H1 (cell line): Measurements from ENCODE around the gene IPO13. TPM values are rescaled to one million over a fixed set of nuclear protein-coding genes. Genes with fewer than 3 reads are reported as not detected.

ENCODE experiments used
- CTCF ChIA-PET: fragments of 300-600 bp; sonication (Branson Sonifier 250); formaldehyde crosslinking; loops from one replicate; lab custom pipeline; 2021; ENCODE audit not compliant: partially characterized antibody; lab: Charles Lee
- POLR2A ChIA-PET: fragments of 300-600 bp; sonication (Branson Sonifier 250); formaldehyde crosslinking; loops from one replicate; lab custom pipeline; 2021; ENCODE audit warnings: inconsistent platforms; ENCODE audit not compliant: partially characterized antibody; lab: Charles Lee
- DNase-seq, 2 experiments: peaks; one replicate each; pipeline versions ENCODE4 v3.0.0 to v3.0.0-alpha.2; 2010 to 2022; ENCODE audit warnings: low spot score in 2 of 2, low read depth in 1 of 2, mixed read lengths in 1 of 2
- FAIRE-seq: peaks from 2 replicates; lab custom pipeline; 2011; peaks lifted over from hg19 to GRCh38; lab: Jason Lieb, UNC
- H2AFZ ChIP-seq: 2 replicates; pipeline ENCODE4 v1.8.1; 2012; ENCODE audit warnings: low read length, inconsistent platforms
- H2AK5ac ChIP-seq: 2 replicates; pipeline ENCODE4 v1.6.1; 2013; ENCODE audit warnings: low read depth, low read length
- H2BK120ac ChIP-seq: replicated peaks from 2 replicates; pipeline ENCODE3; 2013; ENCODE audit warnings: low read depth, low read length, inconsistent platforms
- H2BK12ac ChIP-seq: 2 replicates; pipeline ENCODE4 v1.6.1; 2013; ENCODE audit warnings: low read depth, low read length
- H2BK15ac ChIP-seq: 2 replicates; pipeline ENCODE4 v1.6.1; 2013; ENCODE audit warnings: low read length
- H2BK20ac ChIP-seq: 2 replicates; pipeline ENCODE4 v1.6.1; 2013; ENCODE audit warnings: low read length
- H2BK5ac ChIP-seq: 2 replicates; pipeline ENCODE4 v1.6.1; 2013; ENCODE audit warnings: low read depth, low read length
- H3K14ac ChIP-seq: 2 replicates; pipeline ENCODE4 v1.6.1; 2013; ENCODE audit warnings: inconsistent platforms; ENCODE audit not compliant: insufficient read length
- H3K18ac ChIP-seq: 2 replicates; pipeline ENCODE4 v1.6.1; 2013; ENCODE audit warnings: low read length; ENCODE audit errors: extremely low read depth
- H3K23ac ChIP-seq: 2 replicates; pipeline ENCODE4 v1.6.1; 2013; ENCODE audit warnings: inconsistent platforms; ENCODE audit not compliant: insufficient read length
- H3K23me2 ChIP-seq: 2 replicates; pipeline ENCODE4 v1.6.1; 2013; ENCODE audit warnings: low read depth, low read length
- H3K27ac ChIP-seq: 2 replicates; pipeline ENCODE4 v1.6.1; 2011; ENCODE audit warnings: low read depth, low read length, inconsistent platforms
- H3K27me3 ChIP-seq, 4 experiments: replicated peaks in 1 of 4; 1 replicate in 1 of 4; 2 replicates in 3 of 4; pipeline versions ENCODE4 v1.6.1 to v1.8.1; 2011 to 2013; ENCODE audit warnings: low read length in 3 of 4, mild to moderate bottlenecking in 3 of 4, inconsistent platforms in 2 of 4, mixed read lengths in 2 of 4, moderate library complexity in 1 of 4; ENCODE audit not compliant: control insufficient read depth in 3 of 4, insufficient read depth in 3 of 4; ENCODE audit errors: extremely low read depth in 1 of 4
- H3K36me3 ChIP-seq, 4 experiments: 2 replicates each; pipeline versions ENCODE4 v1.6.1 to v1.8.1; 2011 to 2013; ENCODE audit warnings: mild to moderate bottlenecking in 4 of 4, low read length in 3 of 4, moderate library complexity in 2 of 4, control low read depth in 1 of 4, inconsistent platforms in 1 of 4; ENCODE audit not compliant: insufficient read depth in 4 of 4, control insufficient read depth in 2 of 4
- H3K4ac ChIP-seq: replicated peaks from 2 replicates; pipeline ENCODE3; 2013; ENCODE audit warnings: low read length, low read depth, mixed read lengths, inconsistent platforms; ENCODE audit not compliant: insufficient read length
- H3K4me1 ChIP-seq, 4 experiments: replicated peaks in 1 of 4; 1 replicate in 1 of 4; 2 replicates in 3 of 4; pipeline versions ENCODE4 v1.6.1 to v1.8.1; 2011 to 2013; ENCODE audit warnings: low read length in 3 of 4, inconsistent platforms in 2 of 4, mixed read lengths in 1 of 4; ENCODE audit not compliant: insufficient read depth in 4 of 4, control insufficient read depth in 3 of 4
- H3K4me2 ChIP-seq, 2 experiments: 2 replicates each; pipeline versions ENCODE4 v1.6.1 to v1.8.1; 2011 to 2013; ENCODE audit warnings: low read depth in 2 of 2, low read length in 2 of 2, control low read depth in 1 of 2, inconsistent platforms in 1 of 2, mild to moderate bottlenecking in 1 of 2; ENCODE audit not compliant: insufficient read depth in 1 of 2
- H3K4me3 ChIP-seq, 4 experiments: fragments of 200-600, 300-600 bp in 1 of 4; sonication (generic), shearing (Covaris generic), sonication (Bioruptor Twin) in 1 of 4; 2 replicates each; pipeline versions ENCODE4 v1.5.1 to v1.8.1; 2011 to 2016; ENCODE audit warnings: low read length in 4 of 4, low read depth in 3 of 4, control low read depth in 2 of 4, inconsistent platforms in 2 of 4, mild to moderate bottlenecking in 2 of 4, mixed read lengths in 1 of 4, moderate library complexity in 1 of 4; ENCODE audit not compliant: insufficient read depth in 2 of 4; ENCODE audit errors: extremely low read depth in 1 of 4
- H3K56ac ChIP-seq: replicated peaks from 2 replicates; pipeline ENCODE3; 2013; ENCODE audit warnings: low read depth, mild to moderate bottlenecking, mixed read lengths, low read length, inconsistent platforms; ENCODE audit not compliant: insufficient read length
- H3K79me1 ChIP-seq: 2 replicates; pipeline ENCODE4 v1.6.1; 2013; ENCODE audit warnings: low read depth, low read length, control low read depth
- H3K79me2 ChIP-seq, 2 experiments: 2 replicates each; pipeline versions ENCODE4 v1.6.1 to v1.8.1; 2012 to 2013; ENCODE audit warnings: low read length in 2 of 2, mild to moderate bottlenecking in 2 of 2, inconsistent platforms in 1 of 2; ENCODE audit not compliant: insufficient read depth in 2 of 2, control insufficient read depth in 1 of 2
- H3K9ac ChIP-seq, 4 experiments: replicated peaks in 1 of 4; 1 replicate in 1 of 4; 2 replicates in 3 of 4; pipeline versions ENCODE4 v1.6.1 to v1.8.1; 2011 to 2013; ENCODE audit warnings: low read depth in 3 of 4, low read length in 3 of 4, control low read depth in 2 of 4, mild to moderate bottlenecking in 2 of 4, moderate library complexity in 2 of 4, inconsistent platforms in 1 of 4; ENCODE audit errors: extremely low read depth in 1 of 4
- H3K9me3 ChIP-seq, 2 experiments: 2 replicates each; pipeline versions ENCODE4 v1.6.1 to v1.8.1; 2012 to 2013; ENCODE audit warnings: mild to moderate bottlenecking in 2 of 2, moderate library complexity in 2 of 2, control low read depth in 1 of 2, inconsistent platforms in 1 of 2, low read depth in 1 of 2, low read length in 1 of 2, mixed read lengths in 1 of 2; ENCODE audit not compliant: insufficient read depth in 2 of 2
- H4K20me1 ChIP-seq, 2 experiments: replicated peaks in 1 of 2; 2 replicates each; pipeline versions ENCODE3 to v1.8.1; 2011 to 2013; ENCODE audit warnings: inconsistent platforms in 2 of 2, low read length in 2 of 2, mild to moderate bottlenecking in 1 of 2; ENCODE audit not compliant: insufficient read depth in 2 of 2, control insufficient read depth in 1 of 2
- H4K5ac ChIP-seq: 2 replicates; pipeline ENCODE4 v1.6.1; 2013; ENCODE audit warnings: low read length, low read depth, mixed read lengths, inconsistent platforms; ENCODE audit not compliant: insufficient read length
- H4K8ac ChIP-seq: 2 replicates; pipeline ENCODE4 v1.8.0; 2013; ENCODE audit warnings: mild to moderate bottlenecking, moderate library complexity, low read length, inconsistent platforms; ENCODE audit not compliant: insufficient read depth; ENCODE audit errors: extremely low read depth
- H4K91ac ChIP-seq: replicated peaks from 2 replicates; pipeline ENCODE3; 2013; ENCODE audit warnings: low read length, mixed read lengths, inconsistent platforms; ENCODE audit not compliant: insufficient read length
- CTBP2 ChIP-seq: IDR thresholded peaks from 2 replicates; pipeline ENCODE4 v1.7.0; 2011; ENCODE audit warnings: borderline replicate concordance, mild to moderate bottlenecking, moderate library complexity, mixed read lengths, low read length; ENCODE audit not compliant: insufficient read depth, insufficient read length
- JUN ChIP-seq: IDR thresholded peaks from 2 replicates; pipeline ENCODE4 v1.6.1; 2011; ENCODE audit warnings: low read depth, mild to moderate bottlenecking, improper control_type of control experiment, low read length
- WGBS, 2 experiments: shearing (Covaris generic) in 1 of 2; methylation state at CpG; one replicate each; pipeline versions ENCODE4 v1.1.6 to v1.1.7; 2013 to 2015; ENCODE audit warnings: low lambda C conversion rate in 2 of 2, mixed read lengths in 2 of 2, inconsistent platforms in 1 of 2, low coverage in 1 of 2, missing lambda C conversion rate in 1 of 2; ENCODE audit not compliant: insufficient replicate concordance in 2 of 2, insufficient coverage in 1 of 2, insufficient read length in 1 of 2; ENCODE audit errors: extremely low coverage in 1 of 2, missing lambda C conversion rate in 1 of 2; 5-methylcytosine and 5-hydroxymethylcytosine counted together
- polyA plus RNA-seq, 7 experiments: library from polyadenylated mRNA; depleted of rRNA in 3 of 7; stranded (reverse) in 5 of 7; unstranded in 2 of 7; fragments of >200 nt in 5 of 7; fragments of 200-250 nt in 2 of 7; gene quantifications; 1 replicate in 5 of 7; 2 replicates in 1 of 7; 4 replicates in 1 of 7; pipeline versions ENCODE4 v1.2.1 to v1.2.3, GENCODE V29; 2011 to 2013; ENCODE audit warnings: missing spikeins in 2 of 7, mixed read lengths in 2 of 7
- total RNA-seq: library from RNA; stranded (reverse); fragmentation: NEBNext Ultra II Directional; extraction: Animal tissue kit (Norgen Biotek cat#: 25700); gene quantifications from 2 replicates; pipeline ENCODE4 v1.2.1, GENCODE V29; 2021

IPO13 gene
- total and polyA plus RNA-seq, 2 of the 8 experiments (the other 6 are each of a cell fraction or from before 2014, with no cell fraction given) = 23.0 to 27.0 TPM

DNA sequence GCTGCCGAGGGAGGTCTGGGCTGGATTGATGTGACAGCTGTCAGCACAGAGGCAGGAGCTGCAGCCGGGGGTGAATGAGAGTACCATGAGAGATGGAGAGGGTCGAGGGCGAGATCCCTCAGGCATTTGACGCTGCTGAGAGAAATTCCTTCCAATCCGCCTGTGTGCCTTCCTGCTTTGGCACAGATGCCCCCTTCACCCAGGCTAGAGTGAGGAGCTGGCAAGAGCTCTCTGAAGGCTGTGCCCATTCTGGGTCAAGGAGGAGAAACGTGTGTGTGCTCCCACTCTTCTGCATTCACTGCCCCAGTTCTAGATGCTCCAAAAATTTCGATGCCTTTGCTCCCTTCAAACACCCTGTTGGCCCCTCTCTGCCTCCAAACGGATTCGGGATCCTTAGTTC, 8.4 kb upstream of the IPO13 start:
- H2BK5ac ChIP-seq = peak overlapping the region; percentile 3; the same call in 1 of the 2 replicates
- CTCF ChIA-PET = interaction anchor here (0.7 to 18.6 kb wide), 12 partner anchors 9 to 170 kb away, joined by 3 to 618 read pairs (median 6); partner anchors contain the start of gene ATP6V0B
- H3K14ac ChIP-seq = no peak overlapping the region
- no peak overlapping the region for H2BK12ac ChIP-seq
- no peak overlapping the region for H3K18ac ChIP-seq
- no peak overlapping the region for H3K9ac ChIP-seq
- peaks cover 6% of the 10 kb centered on the region; the same call in 1 of the 2 replicates for H3K23me2 ChIP-seq
- 0 out of 2 replicates have a peak overlapping the region, but pooled peaks have one; percentile 1 for H2BK20ac ChIP-seq
- H3K27me3 ChIP-seq = no peaks in the 10 kb centered on the region; a peak in 1 of 7 replicates
- H4K20me1 ChIP-seq = peaks cover 7 to 8% of the 10 kb centered on the region in 2 experiments
- H3K4me1 ChIP-seq = peaks cover 13 to 40% (median 26%) of the 10 kb centered on the region in 4 experiments
- H2AK5ac ChIP-seq = no peak overlapping the region
- H3K56ac ChIP-seq = no peak overlapping the region
- H4K8ac ChIP-seq = no peak overlapping the region
- H3K4ac ChIP-seq = no peak overlapping the region
- no peak overlapping the region for H4K91ac ChIP-seq
- no peak overlapping the region for H3K27ac ChIP-seq
- DNase-seq = no peak
- no peak overlapping the region for H4K5ac ChIP-seq
- no peaks in the 10 kb centered on the region for H3K9me3 ChIP-seq
- POLR2A ChIA-PET = interaction anchor here (0.6 to 3.0 kb wide), 6 partner anchors 24 to 272 kb away, joined by 3 to 12 read pairs (median 4); partner anchors contain the start of gene ATP6V0B
- no peak overlapping the region for H2BK15ac ChIP-seq
- peak overlapping the region in 1 of 2 experiments; percentile 43; a peak in 1 of 4 replicates for H3K4me2 ChIP-seq
- TF ChIP-seq CTBP2 (no peak), JUN (no peak)
- H3K36me3 ChIP-seq = no peaks in the 10 kb centered on the region; a peak in 1 of 8 replicates
- H3K79me2 ChIP-seq = no peaks in the 10 kb centered on the region
- H2BK120ac ChIP-seq = no peak overlapping the region
- FAIRE-seq = no peak
- no peak overlapping the region for H2AFZ ChIP-seq
- no peak overlapping the region for H3K4me3 ChIP-seq
- WGBS, 2 experiments = 81% methylated on average over 8 of the region's 10 CpGs; no CpG with 5 or more reads in 1 of the 2 experiments
- H3K23ac ChIP-seq = no peak overlapping the region
- H3K79me1 ChIP-seq = no peaks in the 10 kb centered on the region
